OCI-LY1 (cell line): ENCODE data around the gene BRD3.

ENCODE experiments used
- H2AFZ ChIP-seq: fragments of 200-600 bp; sonication (generic), shearing (Covaris generic); 2 replicates; pipeline ENCODE4 v1.6.0; 2014; ENCODE audit warnings: antibody characterized with exemption, mild to moderate bottlenecking, low read length
- H3F3A ChIP-seq: fragments of 200-600 bp; sonication (generic), shearing (Covaris generic); 2 replicates; pipeline ENCODE4 v1.6.0; 2014; ENCODE audit warnings: mild to moderate bottlenecking, antibody characterized with exemption, low read length, moderate library complexity; ENCODE audit not compliant: insufficient read depth
- H3K27ac ChIP-seq: fragments of 200-600 bp; sonication (generic); 2 replicates; pipeline ENCODE4 v1.5.1; 2014; ENCODE audit warnings: low read length, mixed run types, mild to moderate bottlenecking, low read depth; ENCODE audit not compliant: poor library complexity, severe bottlenecking
- H3K27me3 ChIP-seq: fragments of 200-600 bp; sonication (generic); 2 replicates; pipeline ENCODE4 v1.6.0; 2014; ENCODE audit warnings: antibody characterized with exemption, mild to moderate bottlenecking, low read length, moderate library complexity; ENCODE audit not compliant: insufficient read depth
- H3K36me3 ChIP-seq: fragments of 200-600 bp; sonication (generic); 2 replicates; pipeline ENCODE4 v1.6.1; 2014; ENCODE audit warnings: mild to moderate bottlenecking, antibody characterized with exemption, low read length, moderate library complexity, mixed read lengths; ENCODE audit not compliant: insufficient read depth
- H3K4me1 ChIP-seq: fragments of 200-600 bp; sonication (generic); 2 replicates; pipeline ENCODE4 v1.5.1; 2014; ENCODE audit warnings: mild to moderate bottlenecking, low read length, moderate library complexity; ENCODE audit not compliant: insufficient read depth, severe bottlenecking
- H3K4me2 ChIP-seq: fragments of 200-600 bp; sonication (generic), shearing (Covaris generic); 2 replicates; pipeline ENCODE4 v1.6.1; 2014; ENCODE audit warnings: low read length
- H3K4me3 ChIP-seq: fragments of 200-600 bp; sonication (generic); 2 replicates; pipeline ENCODE4 v1.5.1; 2014; ENCODE audit warnings: low read length, low read depth, mild to moderate bottlenecking, mixed read lengths; ENCODE audit not compliant: poor library complexity, severe bottlenecking
- H3K79me2 ChIP-seq: fragments of 200-600 bp; shearing (Covaris generic); 2 replicates; pipeline ENCODE4 v1.6.1; 2016; ENCODE audit warnings: mixed run types, low read length, mixed read lengths; ENCODE audit not compliant: insufficient read depth
- H3K9ac ChIP-seq: fragments of 200-600 bp; sonication (generic), shearing (Covaris generic); 2 replicates; pipeline ENCODE4 v1.6.1; 2014; ENCODE audit warnings: mild to moderate bottlenecking, low read length, mixed read lengths
- H3K9me2 ChIP-seq: fragments of 200-600 bp; sonication (generic), shearing (Covaris generic); 2 replicates; pipeline ENCODE4 v1.6.1; 2014; ENCODE audit warnings: low read depth, mild to moderate bottlenecking, low read length, mixed read lengths
- H3K9me3 ChIP-seq: fragments of 200-600 bp; shearing (Covaris generic); 2 replicates; pipeline ENCODE4 v1.6.1; 2014; ENCODE audit warnings: low read length, mixed read lengths
- H4K20me1 ChIP-seq: fragments of 200-600 bp; sonication (generic), shearing (Covaris generic); 2 replicates; pipeline ENCODE4 v1.6.0; 2016; ENCODE audit warnings: mild to moderate bottlenecking, low read length; ENCODE audit not compliant: insufficient read depth
- CTCF ChIP-seq: fragments of 200-600 bp; sonication (generic), shearing (Covaris generic); IDR thresholded peaks from 2 replicates; pipeline ENCODE4 v1.5.1; 2017; ENCODE audit warnings: mild to moderate bottlenecking, antibody characterized with exemption, low read length, moderate library complexity, mixed read lengths
- EZH2 ChIP-seq: fragments of 200-600 bp; sonication (generic), shearing (Covaris generic); IDR thresholded peaks from 2 replicates; pipeline ENCODE4 v1.8.0; 2017; ENCODE audit warnings: borderline replicate concordance, mixed run types, mild to moderate bottlenecking, antibody characterized with exemption, low read length, moderate library complexity, mixed read lengths

The BRD3 gene

GRCh38 chr9:134057751-134058701 is 9.8 kb downstream of the BRD3 start:
- TF ChIP-seq CTCF (no peak), EZH2 (no peak)
- H4K20me1 ChIP-seq: no peaks in the 10 kb centered on the region

GRCh38 chr9:134057307-134057657 is 10.5 kb downstream of the BRD3 start:
- Histone ChIP-seq H3K79me2 (no peaks in the 10 kb centered on the region), H3K4me2 (no peak overlapping the region), H3K27ac (no peak overlapping the region)

More at GRCh38 chr9:134057751-134058701, 9.8 kb downstream of the BRD3 start:
- H3K36me3 ChIP-seq: no peaks in the 10 kb centered on the region
- no peaks in the 10 kb centered on the region for H3F3A ChIP-seq
- H2AFZ ChIP-seq: no peak overlapping the region
- no peaks in the 10 kb centered on the region for H3K79me2 ChIP-seq
- no peak overlapping the region for H3K4me2 ChIP-seq
- peaks cover 4% of the 10 kb centered on the region for H3K27me3 ChIP-seq
- H3K27ac ChIP-seq: no peak overlapping the region
- H3K9me3 ChIP-seq: no peaks in the 10 kb centered on the region
- H3K9ac ChIP-seq: no peak overlapping the region
- H3K4me1 ChIP-seq: no peaks in the 10 kb centered on the region
- H3K4me3 ChIP-seq: no peak overlapping the region
- no peaks in the 10 kb centered on the region for H3K9me2 ChIP-seq

More at GRCh38 chr9:134057307-134057657, 10.5 kb downstream of the BRD3 start:
- Histone ChIP-seq H2AFZ (no peak overlapping the region), H3K36me3 (no peaks in the 10 kb centered on the region), H3K27me3 (no peaks in the 10 kb centered on the region; the same call in none of the 2 replicates), H3F3A (no peaks in the 10 kb centered on the region), H3K9ac (no peak overlapping the region), H3K4me1 (no peaks in the 10 kb centered on the region), H3K9me3 (no peaks in the 10 kb centered on the region), H4K20me1 (no peaks in the 10 kb centered on the region), H3K4me3 (no peak overlapping the region), H3K9me2 (no peaks in the 10 kb centered on the region)
- TF ChIP-seq CTCF (no peak), EZH2 (no peak)
